Neutrophil (primary cell): ENCODE data around the gene CENPN.

Source experiments
- H3K27ac ChIP-seq: fragments of 200-600 bp; sonication (generic); 2 replicates; pipeline ENCODE4 v1.5.1; 2016; ENCODE audit warnings: mild to moderate bottlenecking, moderate library complexity
- H3K27me3 ChIP-seq: fragments of 200-600 bp; sonication (generic); 2 replicates; pipeline ENCODE4 v1.6.0; 2016; ENCODE audit warnings: mild to moderate bottlenecking
- H3K36me3 ChIP-seq: fragments of 200-600 bp; sonication (generic); 2 replicates; pipeline ENCODE4 v1.5.1; 2017
- H3K4me1 ChIP-seq, 2 experiments: fragments of 200-600 bp in 1 of 2; sonication (generic) in 1 of 2; 1 replicate in 1 of 2; 2 replicates in 1 of 2; pipeline versions ENCODE4 v1.5.1 to v1.6.1; 2013 to 2016; ENCODE audit warnings: low read depth in 1 of 2, low read length in 1 of 2, mild to moderate bottlenecking in 1 of 2, moderate library complexity in 1 of 2; ENCODE audit not compliant: control insufficient read depth in 1 of 2, insufficient read depth in 1 of 2
- H3K4me3 ChIP-seq, 2 experiments: fragments of 200-600 bp in 1 of 2; sonication (generic) in 1 of 2; 1 replicate in 1 of 2; 2 replicates in 1 of 2; pipeline ENCODE4 v1.5.1; 2013 to 2016; ENCODE audit warnings: low read depth in 1 of 2, low read length in 1 of 2, mild to moderate bottlenecking in 1 of 2, moderate library complexity in 1 of 2
- H3K9me3 ChIP-seq: fragments of 200-600 bp; sonication (generic); 2 replicates; pipeline ENCODE4 v1.5.1; 2016
- CTCF ChIP-seq: fragments of 200-600 bp; sonication (generic); IDR thresholded peaks from 2 replicates; pipeline ENCODE4 v1.5.1; 2016; ENCODE audit warnings: antibody characterized with exemption

CENPN gene

GRCh38 chr16:81006813-81007695 is at the start of gene CENPN, which contains the start of gene CMC2:
TSS of gene CENPN (plus strand) at chr16:81007214. CDS start at chr16:81011940, 4,726 bp downstream.
TSS of gene CMC2 (minus strand) at chr16:81006885. CDS start at chr16:80997394, 9,491 bp downstream.
- Histone ChIP-seq H3K4me1 (peaks cover 35 to 40% of the 10 kb centered on the region in 2 experiments), H3K27ac (peak within 1 kb of the TSS; percentile 99), H3K27me3 (no peaks in the 10 kb centered on the region), H3K4me3 (peak within 1 kb of the TSS; percentile 93 to 95), H3K36me3 (no peaks in the 10 kb centered on the region), H3K9me3 (no peaks in the 10 kb centered on the region)
- TF ChIP-seq CTCF: peak; percentile 44

GRCh38 chr16:80958284-80958683 is 48.7 kb upstream of the CENPN start:
- no peak overlapping the region for H3K27ac ChIP-seq
- H3K4me3 ChIP-seq: no peak overlapping the region
- H3K36me3 ChIP-seq: no peaks in the 10 kb centered on the region
- H3K4me1 ChIP-seq: no peaks in the 10 kb centered on the region
- no peaks in the 10 kb centered on the region for H3K27me3 ChIP-seq
- H3K9me3 ChIP-seq: no peaks in the 10 kb centered on the region
- TF ChIP-seq CTCF: no peak

DNA sequence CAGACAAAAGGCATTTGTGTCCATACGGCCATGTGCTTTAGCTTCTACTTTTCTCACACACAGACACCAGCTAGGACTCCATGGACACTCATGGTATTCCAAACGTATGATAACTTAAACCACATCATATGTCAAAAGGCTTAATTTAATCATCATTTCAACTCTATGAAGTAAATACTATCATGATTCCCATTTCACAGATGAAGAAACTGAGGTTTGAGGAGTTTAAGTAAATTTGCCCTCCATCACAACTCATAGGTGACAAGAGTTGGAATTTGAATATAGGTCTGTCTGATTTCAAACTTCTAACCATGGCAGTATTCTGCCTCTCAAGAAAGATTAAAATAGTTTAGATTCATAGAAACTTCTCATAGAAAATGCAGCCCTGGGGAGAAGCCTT is 44.1 kb upstream of the CENPN start:
- Histone ChIP-seq H3K27ac (no peak overlapping the region), H3K36me3 (no peaks in the 10 kb centered on the region), H3K4me1 (no peaks in the 10 kb centered on the region), H3K27me3 (no peaks in the 10 kb centered on the region), H3K9me3 (no peaks in the 10 kb centered on the region), H3K4me3 (no peak overlapping the region)
- TF ChIP-seq CTCF: no peak

DNA sequence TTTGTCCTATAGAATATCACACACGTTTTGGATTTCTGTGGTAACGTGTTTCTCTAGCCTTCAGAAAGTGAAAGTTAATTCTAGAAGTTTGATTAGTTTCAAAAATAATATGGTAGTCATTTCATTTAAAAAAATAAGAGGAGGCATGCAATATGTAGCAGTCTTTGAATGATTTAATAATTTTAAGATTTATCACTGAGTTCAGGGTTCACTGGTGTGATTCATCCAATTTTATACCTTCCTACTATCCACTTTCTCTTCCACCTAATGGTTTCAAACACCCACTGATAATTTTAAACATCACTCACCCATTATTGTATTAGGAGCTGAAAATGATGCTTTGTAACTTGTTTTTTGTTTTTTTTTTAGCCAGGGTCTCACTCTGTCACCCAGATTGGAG is 42.7 kb upstream of the CENPN start:
- no peak for TF ChIP-seq CTCF
- Histone ChIP-seq H3K27ac (no peak overlapping the region), H3K4me3 (no peak overlapping the region), H3K4me1 (no peaks in the 10 kb centered on the region), H3K9me3 (no peaks in the 10 kb centered on the region), H3K27me3 (no peaks in the 10 kb centered on the region), H3K36me3 (no peaks in the 10 kb centered on the region)

DNA sequence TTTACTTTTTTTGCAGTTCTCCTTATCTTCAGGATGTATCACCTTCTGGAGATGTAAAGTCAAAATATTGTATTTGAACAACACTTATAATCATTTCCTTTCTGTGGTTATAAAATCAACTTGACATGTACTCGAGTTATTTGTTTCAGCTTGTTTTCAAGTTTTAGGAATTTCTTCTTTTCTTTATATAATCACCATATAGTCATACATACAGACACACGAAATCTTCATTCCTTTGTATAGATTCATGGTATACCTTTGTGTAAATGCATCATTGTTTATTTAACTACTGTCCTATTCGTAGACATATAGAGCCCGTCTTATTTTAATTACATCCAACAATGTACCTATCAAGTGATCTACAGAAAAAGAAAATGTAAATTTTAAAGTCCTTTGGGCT is 40.4 kb upstream of the CENPN start:
- Histone ChIP-seq H3K9me3 (no peaks in the 10 kb centered on the region), H3K36me3 (no peaks in the 10 kb centered on the region), H3K4me1 (no peaks in the 10 kb centered on the region), H3K27me3 (no peaks in the 10 kb centered on the region), H3K27ac (no peak overlapping the region), H3K4me3 (no peak overlapping the region)
- no peak for TF ChIP-seq CTCF
